HG02571 (cell line): ENCODE measurements around the gene PIGA.
"Not testable (repeated sequence)": the region's sequence is repeated elsewhere in the genome, so short reads cannot be mapped to it uniquely, and the experiment has no call there.

ENCODE experiments used
- ATAC-seq: cut with Tn5 transposase; IDR thresholded peaks from one replicate; pipeline ENCODE4 v1.9.1; 2021; ENCODE audit warnings: mild to moderate bottlenecking, moderate library complexity; ENCODE audit not compliant: unreplicated experiment

The PIGA gene

DNA sequence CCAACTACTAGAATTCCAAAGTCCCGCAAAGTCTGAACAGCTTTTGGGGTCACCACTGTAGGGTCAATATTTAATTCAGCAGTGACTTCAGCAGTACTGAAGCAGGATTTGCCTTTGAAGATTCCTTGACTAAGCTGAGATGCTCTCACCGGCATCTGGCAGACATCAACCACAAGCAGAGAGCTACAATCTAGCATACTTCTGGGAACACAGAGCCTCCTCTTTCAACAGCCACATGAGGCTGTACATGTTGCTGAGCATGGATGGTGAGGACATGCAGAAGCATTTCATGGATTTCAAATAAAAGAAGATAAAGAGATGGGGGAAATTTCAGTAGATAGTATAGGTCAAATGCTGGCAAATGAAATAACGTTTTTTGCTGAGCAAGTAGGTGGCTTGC, 13.3 kb downstream of the PIGA start:
- no peak for ATAC-seq

GRCh38 chrX:15321447-15321846, 13.9 kb downstream of the PIGA start:
- no peak for ATAC-seq

DNA sequence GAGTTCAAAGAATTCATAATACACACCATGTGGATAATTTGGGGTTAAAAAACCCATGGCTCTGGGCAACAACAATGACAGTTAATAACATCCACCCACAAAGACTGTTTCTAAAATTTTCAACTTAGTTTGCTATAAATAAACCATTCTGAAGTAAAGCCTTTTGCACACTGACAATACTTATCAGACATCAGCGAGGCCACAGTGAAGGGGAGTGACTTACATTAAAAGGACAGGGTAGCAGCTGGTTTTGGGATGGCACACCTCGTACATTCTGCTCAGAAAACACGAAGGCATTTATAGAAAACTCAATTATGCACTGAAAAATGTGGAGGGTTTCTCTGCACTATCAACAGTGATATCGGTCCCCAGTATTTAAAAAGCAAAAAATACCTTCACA, 15.0 kb downstream of the PIGA start:
- no peak for ATAC-seq

- no peak for ATAC-seq
Measured at GRCh38 chrX:15319075-15319474, 16.2 kb downstream of the PIGA start.

GRCh38 chrX:15315509-15315908, 19.8 kb downstream of the PIGA start, which contains the start of gene ASB11:
Gene ASB11 (minus strand): TSS chrX:15315640. CDS start chrX:15315605, 35 bp downstream.
- ATAC-seq: no peak

DNA sequence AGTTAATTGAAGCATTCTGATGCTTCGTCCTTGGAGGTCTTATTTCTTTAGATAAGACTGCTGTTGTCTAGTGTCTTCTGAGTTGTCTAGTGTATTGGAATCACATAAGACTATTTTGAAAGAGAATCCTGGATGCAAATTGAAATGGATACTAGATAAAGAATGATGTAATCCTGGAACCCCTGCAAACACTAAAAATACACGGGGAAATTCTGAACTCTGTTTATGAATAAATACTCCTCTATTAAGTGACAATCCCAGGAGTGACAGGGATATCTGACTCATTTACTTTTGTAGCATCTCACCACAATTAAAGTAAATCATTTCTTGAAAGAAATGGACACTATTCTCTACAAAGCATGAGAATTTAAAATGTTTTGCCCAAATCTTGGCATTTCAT, 20.9 kb downstream of the PIGA start:
- ATAC-seq: no peak

GRCh38 chrX:15311119-15311518, 24.2 kb downstream of the PIGA start:
- ATAC-seq: no peak

- ATAC-seq: no peak
Measured at GRCh38 chrX:15310117-15310516, 25.2 kb downstream of the PIGA start.

- ATAC-seq: not testable (repeated sequence)
Measured at GRCh38 chrX:15305899-15306298, 29.4 kb downstream of the PIGA start.

DNA sequence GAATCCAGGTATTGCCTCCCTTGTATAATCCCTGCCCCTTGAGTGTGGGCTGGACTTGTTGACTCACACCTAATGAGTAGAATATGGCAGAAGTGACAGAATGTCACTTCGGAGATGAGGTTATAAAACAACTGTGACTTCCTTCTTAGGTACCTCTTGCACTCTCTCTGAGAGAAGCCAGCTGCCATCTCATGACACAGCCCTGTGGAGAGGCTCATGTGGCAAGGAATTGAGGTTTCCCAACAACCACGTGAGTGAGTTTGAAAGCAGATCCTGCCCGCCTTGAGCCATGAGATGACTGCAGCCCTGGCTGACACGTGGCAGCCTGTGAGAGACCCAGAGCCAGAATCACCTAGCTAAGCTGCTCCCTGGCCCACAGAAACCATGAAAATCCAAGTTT, 33.4 kb downstream of the PIGA start:
- no peak for ATAC-seq

DNA sequence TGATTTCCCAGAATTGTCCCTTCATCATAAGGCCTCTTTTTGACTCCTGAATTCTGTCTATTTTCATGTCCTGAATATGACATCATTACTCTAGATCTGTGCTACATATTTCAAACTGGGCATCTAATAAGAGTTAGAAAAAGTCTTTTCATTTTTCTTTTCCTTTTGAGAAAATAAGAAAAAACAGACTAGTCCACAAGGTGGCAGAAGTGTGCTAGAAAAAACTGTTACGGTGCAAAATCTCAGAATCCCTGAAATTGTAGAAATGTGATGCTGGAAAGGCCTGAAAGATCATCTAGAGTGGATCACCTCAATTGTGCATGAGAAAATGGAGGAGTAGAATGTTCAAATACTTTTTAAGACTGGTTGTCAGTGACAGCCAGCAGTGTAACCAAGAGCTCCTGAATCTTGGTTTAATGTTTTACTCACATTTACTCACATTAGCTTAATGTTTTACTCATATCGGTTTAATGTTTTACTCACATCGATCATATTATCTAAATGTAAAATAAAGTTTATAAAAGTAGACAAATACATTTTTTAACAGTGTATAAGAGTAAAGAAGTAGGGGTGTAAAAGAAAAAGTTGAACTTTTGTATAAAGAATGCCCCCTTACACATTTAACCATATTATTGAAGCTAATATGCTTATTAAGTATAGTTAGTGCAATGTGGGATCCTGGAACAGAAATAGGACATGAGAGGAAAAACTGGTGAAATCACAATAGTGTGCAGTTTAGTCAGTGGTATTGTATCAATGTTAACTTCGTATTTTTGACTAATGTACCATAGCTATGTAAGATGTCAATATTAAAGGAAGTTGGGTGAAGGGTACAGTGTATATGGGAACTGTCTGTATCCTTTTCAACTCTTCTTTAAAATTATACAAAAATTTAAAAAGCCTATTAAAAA, 35.1 kb downstream of the PIGA start:
- ATAC-seq: no peak

DNA sequence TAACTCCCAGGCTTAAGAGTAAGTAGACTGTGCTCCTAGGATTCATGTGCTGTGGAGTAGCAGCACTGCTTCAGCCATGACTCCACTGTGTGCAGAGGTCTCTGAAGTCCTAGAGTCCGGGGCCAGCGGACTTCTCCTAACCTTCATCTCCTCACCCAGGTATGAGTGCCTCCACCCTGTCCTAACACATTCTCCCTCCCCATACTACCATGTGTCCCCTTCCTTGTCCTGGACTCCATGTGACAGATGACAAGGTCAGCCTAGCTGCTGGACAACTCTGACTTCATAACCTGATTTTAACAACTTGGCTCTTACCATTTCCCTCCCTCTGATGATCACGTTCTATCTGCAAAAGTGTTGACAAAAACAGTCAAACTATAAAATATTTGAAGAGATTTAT, 36.5 kb downstream of the PIGA start:
- ATAC-seq: no peak

DNA sequence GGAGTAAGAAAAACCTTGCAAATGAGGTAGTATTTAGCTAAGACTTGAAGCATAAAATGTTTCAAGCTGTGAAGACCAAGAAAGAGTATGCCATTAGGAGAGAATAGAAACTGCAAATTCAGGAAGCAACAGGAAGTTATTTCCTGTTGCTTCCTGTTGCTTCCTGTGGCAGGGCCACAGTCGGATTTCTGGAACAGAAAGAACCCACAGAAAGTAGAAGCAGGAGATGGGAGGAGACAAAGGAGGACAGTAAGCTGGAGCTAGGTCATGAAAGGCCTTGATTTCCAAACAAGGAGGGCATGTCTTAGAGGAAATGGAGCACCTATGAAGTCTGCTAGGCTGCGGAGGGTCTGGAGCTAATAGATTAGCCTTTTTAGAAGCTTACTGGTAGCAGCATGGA, 37.1 kb downstream of the PIGA start:
- no peak for ATAC-seq

DNA sequence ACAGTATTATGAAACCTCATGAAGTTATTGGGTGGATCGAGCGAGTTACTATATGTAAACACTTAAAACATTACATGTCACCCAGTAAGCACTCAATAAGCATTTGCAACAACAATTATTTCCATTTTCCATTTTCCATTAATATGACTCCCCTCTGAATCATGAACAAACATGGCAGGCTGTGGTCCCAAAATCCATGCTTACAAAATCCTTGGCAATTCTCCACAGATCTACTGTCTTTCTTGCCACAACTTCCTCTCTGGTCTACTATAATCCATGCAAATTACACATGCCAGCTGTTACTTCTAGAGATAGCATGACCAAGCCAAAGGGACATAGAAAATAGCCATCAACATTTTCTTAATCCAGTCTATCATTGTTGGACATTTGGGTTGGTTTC, 41.9 kb downstream of the PIGA start:
- ATAC-seq: no peak

GRCh38 chrX:15292861-15293260, 42.5 kb downstream of the PIGA start:
- ATAC-seq: no peak

- ATAC-seq: no peak
Measured at GRCh38 chrX:15277604-15278003, 57.7 kb downstream of the PIGA start.

DNA sequence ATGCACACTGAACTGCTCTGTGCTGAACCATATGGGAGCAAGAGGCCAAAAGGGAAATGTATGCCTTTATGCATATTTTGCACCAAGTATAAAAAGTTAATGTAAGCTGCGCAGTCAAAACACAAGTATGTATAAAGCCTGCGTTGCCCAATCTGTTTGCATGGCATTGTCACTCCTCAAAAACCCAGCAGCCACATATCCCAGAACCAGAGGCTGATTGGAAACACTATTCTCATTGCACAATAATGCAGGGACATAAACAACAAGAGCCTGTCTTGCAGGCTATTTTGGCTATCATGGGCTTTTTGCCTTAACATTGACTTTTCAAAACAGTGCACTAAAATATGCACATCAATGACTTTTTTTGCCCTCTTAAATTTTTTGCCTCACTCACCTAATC, 60.4 kb downstream of the PIGA start:
- no peak for ATAC-seq

- ATAC-seq: not testable (repeated sequence)
Measured at GRCh38 chrX:15273275-15273674, 62.0 kb downstream of the PIGA start.

DNA sequence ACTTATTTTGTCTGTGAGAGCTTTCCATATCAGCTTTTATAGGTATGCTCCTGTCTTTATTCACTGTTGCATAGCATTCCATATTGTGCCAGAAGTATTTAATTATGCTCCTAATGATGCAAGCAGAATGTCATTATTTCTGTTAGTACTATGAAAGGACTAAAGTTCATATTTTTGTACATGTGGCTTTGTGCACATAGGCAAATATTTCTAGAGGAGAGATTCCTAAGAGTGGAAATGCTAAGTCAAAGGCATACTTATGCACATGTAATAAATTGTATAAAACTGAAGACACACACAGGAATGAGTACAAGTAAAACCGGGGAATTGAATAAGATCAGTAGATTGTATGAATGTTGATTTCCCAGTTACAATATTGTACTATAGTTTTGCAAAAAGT, 63.6 kb downstream of the PIGA start:
- ATAC-seq: no peak

- no peak for ATAC-seq
Measured at GRCh38 chrX:15269618-15270521, 65.5 kb downstream of the PIGA start, which contains the start of gene ASB9. Gene ASB9 (minus strand): TSS chrX:15270083. CDS start chrX:15269874, 209 bp downstream.
